Spleen (tissue), 7 donors: ENCODE data around the gene GCSH.
A peak's percentile ranks its signal among the peaks of the same experiment; 100 is the strongest.

Source experiments
- CTCF ChIP-seq, 11 experiments: fragments of 200-600 bp in 7 of 11; fragments of 450-650 bp in 4 of 11; sonication (generic) in 4 of 11; IDR thresholded peaks in 8 of 11; conservative IDR thresholded peaks in 3 of 11; 1 replicate in 7 of 11; 2 replicates in 4 of 11; pipeline versions ENCODE4 v1.4.0 to v1.8.0; 2016 to 2021; ENCODE audit warnings: antibody characterized with exemption in 11 of 11, inconsistent platforms in 4 of 11, mild to moderate bottlenecking in 1 of 11
- POLR2AphosphoS5 ChIP-seq, 3 donors: sonication (generic); formaldehyde crosslinking; IDR thresholded peaks; one replicate each; pipeline ENCODE4 v1.5.1; 2017; ENCODE audit warnings: antibody characterized with exemption in 3 of 3
- donor health status: DM: no; HTN: no; CAD: no; lungs with moderate emphysema.
- donor health status: DM: no; HTN: no; CAD: no.
- donor health status: DM: no; HTN: no; CAD: no.

GRCh38 chr16:81077076-81077940, 18.9 kb downstream of the GCSH start, which contains the start of gene C16orf46:
- TF ChIP-seq CTCF (IDR thresholded peaks at IDR 0.05 in 8 of 11, conservative IDR thresholded peaks at IDR 0.05 in 3 of 11), result peak in 2 of 11 experiments; percentile 5 to 18
- peak; percentile 96 to 97 (median 96) for TF ChIP-seq POLR2AphosphoS5 (IDR thresholded peaks at IDR 0.05)
